CD8-positive, alpha-beta memory T cell (primary cell): Measurements from ENCODE around the gene GRPEL2. TPM values are rescaled to one million over a fixed set of nuclear protein-coding genes. Genes with fewer than 3 reads are reported as not detected.

Experiments used
- CTCF ChIA-PET: fragments of 350-600 bp; sonication (Branson Sonifier 250); formaldehyde crosslinking; loops from one replicate; lab custom pipeline; 2021; ENCODE audit warnings: antibody characterized with exemption; lab: Charles Lee
- POLR2A ChIA-PET: fragments of 350-600 bp; sonication (Branson Sonifier 250); formaldehyde crosslinking; loops from one replicate; lab custom pipeline; 2021; ENCODE audit warnings: antibody characterized with exemption; lab: Charles Lee
- DNase-seq, 5 donors: peaks; one replicate each; pipeline versions ENCODE4 v3.0.0 to v3.0.0-alpha.2; 2020 to 2022; ENCODE audit warnings: mixed read lengths in 1 of 5
- H3K27ac ChIP-seq: one replicate; pipeline ENCODE4 v1.7.0; 2013; ENCODE audit warnings: low read depth, mild to moderate bottlenecking, low read length, moderate library complexity
- H3K27me3 ChIP-seq: 2 replicates; pipeline ENCODE4 v1.7.0; 2013; ENCODE audit warnings: low read length, mild to moderate bottlenecking; ENCODE audit not compliant: insufficient read depth, poor library complexity, severe bottlenecking
- H3K36me3 ChIP-seq: 2 replicates; pipeline ENCODE4 v1.7.0; 2013; ENCODE audit warnings: mild to moderate bottlenecking, low read length, moderate library complexity; ENCODE audit not compliant: insufficient read depth
- H3K4me1 ChIP-seq: 2 replicates; pipeline ENCODE4 v1.7.0; 2013; ENCODE audit warnings: mild to moderate bottlenecking, low read length, moderate library complexity; ENCODE audit not compliant: insufficient read depth
- H3K4me3 ChIP-seq: 2 replicates; pipeline ENCODE4 v1.7.0; 2013; ENCODE audit warnings: mild to moderate bottlenecking, low read length
- H3K9me3 ChIP-seq: 2 replicates; pipeline ENCODE4 v1.7.0; 2013; ENCODE audit warnings: mild to moderate bottlenecking, low read length
- H3K27ac Mint-ChIP-seq, 8 donors: one replicate each; pipeline ENCODE4 v1.8.0; 2020 to 2021; ENCODE audit warnings: mixed read lengths in 8 of 8, mild to moderate bottlenecking in 6 of 8, inconsistent platforms in 3 of 8, moderate library complexity in 3 of 8
- H3K27me3 Mint-ChIP-seq, 2 donors: one replicate each; pipeline ENCODE4 v1.8.0; 2020 to 2021; ENCODE audit warnings: mixed read lengths in 2 of 2, mild to moderate bottlenecking in 1 of 2, moderate library complexity in 1 of 2
- H3K36me3 Mint-ChIP-seq, 3 donors: one replicate each; pipeline ENCODE4 v1.8.0; 2020 to 2021; ENCODE audit warnings: mixed read lengths in 3 of 3, inconsistent platforms in 1 of 3, mild to moderate bottlenecking in 1 of 3
- H3K4me1 Mint-ChIP-seq, 3 donors: one replicate each; pipeline ENCODE4 v1.8.0; 2020 to 2021; ENCODE audit warnings: mixed read lengths in 3 of 3, inconsistent platforms in 1 of 3, mild to moderate bottlenecking in 1 of 3
- H3K4me3 Mint-ChIP-seq, 7 donors: one replicate each; pipeline ENCODE4 v1.8.0; 2020 to 2021; ENCODE audit warnings: mixed read lengths in 7 of 7, mild to moderate bottlenecking in 6 of 7, moderate library complexity in 4 of 7, inconsistent platforms in 2 of 7
- H3K9me3 Mint-ChIP-seq, 5 donors: one replicate each; pipeline ENCODE4 v1.8.0; 2020 to 2022; ENCODE audit warnings: mixed read lengths in 5 of 5, mild to moderate bottlenecking in 3 of 5, moderate library complexity in 2 of 5, inconsistent platforms in 1 of 5
- polyA plus RNA-seq: library from polyadenylated mRNA; unstranded; fragments of 300-500 nt; fragmentation: Illumina TruSeq; gene quantifications from one replicate; pipeline ENCODE4 v1.2.3, GENCODE V29; 2021
- total RNA-seq, 2 experiments: library from RNA; stranded (reverse); gene quantifications; one replicate each; pipeline ENCODE4 v1.2.3, GENCODE V29; 2021

The GRPEL2 gene
- total and polyA plus RNA-seq, 3 experiments from 2014 or later: 4.5 to 36.5 (median 33.4) TPM

- CTCF ChIA-PET: interaction anchor here (1.5 kb wide), 1 partner anchor 15 kb away, joined by 3 read pairs; no protein-coding TSS in a partner anchor
Measured at GRCh38 chr5:149301744-149302380, 43.4 kb upstream of the GRPEL2 start.

GRCh38 chr5:149302641-149303040, 42.7 kb upstream of the GRPEL2 start:
- H3K4me3 Mint-ChIP-seq: no peak overlapping the region
- Histone ChIP-seq H3K4me1 (peaks cover 18% of the 10 kb centered on the region), H3K36me3 (no peaks in the 10 kb centered on the region), H3K9me3 (no peaks in the 10 kb centered on the region), H3K27me3 (no peaks in the 10 kb centered on the region), H3K27ac (no peak overlapping the region), H3K4me3 (no peak overlapping the region)
- no peaks in the 10 kb centered on the region for H3K9me3 Mint-ChIP-seq
- peaks cover 13 to 24% of the 10 kb centered on the region in 2 donors for H3K27me3 Mint-ChIP-seq
- CTCF ChIA-PET: interaction anchor here (1.5 kb wide), 1 partner anchor 14 kb away, joined by 3 read pairs; no protein-coding TSS in a partner anchor
- H3K4me1 Mint-ChIP-seq: no peaks in the 10 kb centered on the region
- no peak for DNase-seq
- no peaks in the 10 kb centered on the region for H3K36me3 Mint-ChIP-seq
- no peak overlapping the region for H3K27ac Mint-ChIP-seq
- POLR2A ChIA-PET: no interaction called here

More at GRCh38 chr5:149301744-149302380, 43.4 kb upstream of the GRPEL2 start:
- Mint-ChIP-seq H3K4me1 (no peaks in the 10 kb centered on the region), H3K27ac (no peak overlapping the region), H3K4me3 (no peak overlapping the region), H3K36me3 (no peaks in the 10 kb centered on the region), H3K27me3 (peaks cover 13 to 24% of the 10 kb centered on the region in 2 donors), H3K9me3 (no peaks in the 10 kb centered on the region)
- Histone ChIP-seq H3K27ac (no peak overlapping the region), H3K27me3 (no peaks in the 10 kb centered on the region), H3K4me3 (no peak overlapping the region), H3K4me1 (peaks cover 24% of the 10 kb centered on the region), H3K36me3 (no peaks in the 10 kb centered on the region), H3K9me3 (no peaks in the 10 kb centered on the region)
- POLR2A ChIA-PET: no interaction called here
- DNase-seq: no peak

- Mint-ChIP-seq H3K4me3 (no peak overlapping the region), H3K27ac (no peak overlapping the region), H3K36me3 (no peaks in the 10 kb centered on the region), H3K9me3 (no peaks in the 10 kb centered on the region), H3K4me1 (no peaks in the 10 kb centered on the region), H3K27me3 (peaks cover 13 to 24% of the 10 kb centered on the region in 2 donors)
- ChIA-PET POLR2A (no interaction called here), CTCF (interaction anchor here (1.5 kb wide), 1 partner anchor 13 kb away, joined by 3 read pairs; no protein-coding TSS in a partner anchor)
- no peak overlapping the region for H3K4me3 ChIP-seq
- no peaks in the 10 kb centered on the region for H3K36me3 ChIP-seq
- H3K27ac ChIP-seq: no peak overlapping the region
- H3K27me3 ChIP-seq: no peaks in the 10 kb centered on the region
- DNase-seq: no peak
- H3K9me3 ChIP-seq: no peaks in the 10 kb centered on the region
- peaks cover 12% of the 10 kb centered on the region for H3K4me1 ChIP-seq
Measured at GRCh38 chr5:149303210-149303609, 42.1 kb upstream of the GRPEL2 start.

GRCh38 chr5:149304195-149305078, 40.9 kb upstream of the GRPEL2 start:
- H3K27me3 Mint-ChIP-seq: peaks cover 8 to 19% of the 10 kb centered on the region in 2 donors
- no peaks in the 10 kb centered on the region for H3K9me3 Mint-ChIP-seq

GRCh38 chr5:149309354-149309753, 35.9 kb upstream of the GRPEL2 start:
- no peaks in the 10 kb centered on the region for H3K4me1 Mint-ChIP-seq
- no peak overlapping the region for H3K4me3 Mint-ChIP-seq
- H3K27me3 Mint-ChIP-seq: peaks cover 3 to 21% of the 10 kb centered on the region in 2 donors
- Histone ChIP-seq H3K36me3 (no peaks in the 10 kb centered on the region), H3K27ac (no peak overlapping the region), H3K27me3 (no peaks in the 10 kb centered on the region), H3K9me3 (no peaks in the 10 kb centered on the region), H3K4me1 (no peaks in the 10 kb centered on the region), H3K4me3 (no peak overlapping the region)
- no peak overlapping the region for H3K27ac Mint-ChIP-seq
- DNase-seq: no peak
- H3K9me3 Mint-ChIP-seq: no peaks in the 10 kb centered on the region
- POLR2A ChIA-PET: no interaction called here
- CTCF ChIA-PET: interaction anchor here (0.6 to 15.5 kb wide), 2 partner anchors 63 to 76 kb away, joined by 3 to 221 read pairs; partner anchors contain the start of gene IL17B
- no peaks in the 10 kb centered on the region for H3K36me3 Mint-ChIP-seq

More at GRCh38 chr5:149304195-149305078, 40.9 kb upstream of the GRPEL2 start:
- POLR2A ChIA-PET: no interaction called here
- no peaks in the 10 kb centered on the region for H3K4me1 ChIP-seq
- no peaks in the 10 kb centered on the region for H3K36me3 ChIP-seq
- no peaks in the 10 kb centered on the region for H3K9me3 ChIP-seq
- no peak overlapping the region for H3K4me3 ChIP-seq
- CTCF ChIA-PET: interaction anchor here (2.1 kb wide), 1 partner anchor 13 kb away, joined by 7 read pairs; no protein-coding TSS in a partner anchor
- H3K4me1 Mint-ChIP-seq: no peaks in the 10 kb centered on the region
- no peaks in the 10 kb centered on the region for H3K36me3 Mint-ChIP-seq
- H3K27me3 ChIP-seq: no peaks in the 10 kb centered on the region
- no peak for DNase-seq
- no peak overlapping the region for H3K4me3 Mint-ChIP-seq
- H3K27ac ChIP-seq: no peak overlapping the region
- peak overlapping the region in 1 of 8 donors; percentile 74 for H3K27ac Mint-ChIP-seq

- ChIA-PET CTCF (interaction anchor here (15.5 kb wide), 1 partner anchor 62 kb away, joined by 221 read pairs; the partner anchor contains the start of gene IL17B), POLR2A (no interaction called here)
- no peaks in the 10 kb centered on the region for H3K4me1 ChIP-seq
- Mint-ChIP-seq H3K27me3 (peaks cover 3 to 17% of the 10 kb centered on the region in 2 donors), H3K4me3 (no peak overlapping the region), H3K4me1 (no peaks in the 10 kb centered on the region), H3K9me3 (no peaks in the 10 kb centered on the region), H3K27ac (no peak overlapping the region), H3K36me3 (no peaks in the 10 kb centered on the region)
- DNase-seq: no peak
- no peak overlapping the region for H3K27ac ChIP-seq
- H3K27me3 ChIP-seq: no peaks in the 10 kb centered on the region
- no peak overlapping the region for H3K4me3 ChIP-seq
- H3K36me3 ChIP-seq: no peaks in the 10 kb centered on the region
- no peaks in the 10 kb centered on the region for H3K9me3 ChIP-seq
Measured at GRCh38 chr5:149310488-149310887, 34.8 kb upstream of the GRPEL2 start.

- H3K9me3 ChIP-seq: no peaks in the 10 kb centered on the region
- Mint-ChIP-seq H3K9me3 (no peaks in the 10 kb centered on the region), H3K27me3 (peaks cover 1 to 14% of the 10 kb centered on the region in 2 donors), H3K27ac (no peak overlapping the region), H3K4me1 (no peaks in the 10 kb centered on the region), H3K4me3 (no peak overlapping the region), H3K36me3 (no peaks in the 10 kb centered on the region)
- no peak overlapping the region for H3K27ac ChIP-seq
- no peaks in the 10 kb centered on the region for H3K27me3 ChIP-seq
- CTCF ChIA-PET: interaction anchor here (15.5 kb wide), 1 partner anchor 62 kb away, joined by 221 read pairs; the partner anchor contains the start of gene IL17B
- no peaks in the 10 kb centered on the region for H3K36me3 ChIP-seq
- H3K4me3 ChIP-seq: no peak overlapping the region
- DNase-seq: no peak
- POLR2A ChIA-PET: no interaction called here
- H3K4me1 ChIP-seq: no peaks in the 10 kb centered on the region
Measured at GRCh38 chr5:149310947-149311658, 34.2 kb upstream of the GRPEL2 start.
